Stimulated activated naive CD8-positive, alpha-beta T cell treated with anti-CD3 and anti-CD28 coated beads, Interleukin-15, Interleukin-2, amounts not matched to agents 100 ng/mL and 50 ng/mL, for 24 hours (primary cell): ENCODE data around the gene COPS7A.

ENCODE experiments used
- H3K27ac Mint-ChIP-seq: one replicate; pipeline ENCODE4 v1.8.0; 2021; ENCODE audit warnings: mild to moderate bottlenecking, mixed read lengths
- H3K27me3 Mint-ChIP-seq: one replicate; pipeline ENCODE4 v1.8.0; 2021; ENCODE audit warnings: mixed read lengths
- H3K36me3 Mint-ChIP-seq: one replicate; pipeline ENCODE4 v1.8.0; 2021; ENCODE audit warnings: low read depth, mixed read lengths
- H3K4me1 Mint-ChIP-seq: one replicate; pipeline ENCODE4 v1.8.0; 2021; ENCODE audit warnings: low read depth, mixed read lengths
- H3K4me3 Mint-ChIP-seq: one replicate; pipeline ENCODE4 v1.8.0; 2021; ENCODE audit warnings: mild to moderate bottlenecking, mixed read lengths
- H3K9me3 Mint-ChIP-seq: one replicate; pipeline ENCODE4 v1.8.0; 2021; ENCODE audit warnings: mixed read lengths

Gene COPS7A

DNA sequence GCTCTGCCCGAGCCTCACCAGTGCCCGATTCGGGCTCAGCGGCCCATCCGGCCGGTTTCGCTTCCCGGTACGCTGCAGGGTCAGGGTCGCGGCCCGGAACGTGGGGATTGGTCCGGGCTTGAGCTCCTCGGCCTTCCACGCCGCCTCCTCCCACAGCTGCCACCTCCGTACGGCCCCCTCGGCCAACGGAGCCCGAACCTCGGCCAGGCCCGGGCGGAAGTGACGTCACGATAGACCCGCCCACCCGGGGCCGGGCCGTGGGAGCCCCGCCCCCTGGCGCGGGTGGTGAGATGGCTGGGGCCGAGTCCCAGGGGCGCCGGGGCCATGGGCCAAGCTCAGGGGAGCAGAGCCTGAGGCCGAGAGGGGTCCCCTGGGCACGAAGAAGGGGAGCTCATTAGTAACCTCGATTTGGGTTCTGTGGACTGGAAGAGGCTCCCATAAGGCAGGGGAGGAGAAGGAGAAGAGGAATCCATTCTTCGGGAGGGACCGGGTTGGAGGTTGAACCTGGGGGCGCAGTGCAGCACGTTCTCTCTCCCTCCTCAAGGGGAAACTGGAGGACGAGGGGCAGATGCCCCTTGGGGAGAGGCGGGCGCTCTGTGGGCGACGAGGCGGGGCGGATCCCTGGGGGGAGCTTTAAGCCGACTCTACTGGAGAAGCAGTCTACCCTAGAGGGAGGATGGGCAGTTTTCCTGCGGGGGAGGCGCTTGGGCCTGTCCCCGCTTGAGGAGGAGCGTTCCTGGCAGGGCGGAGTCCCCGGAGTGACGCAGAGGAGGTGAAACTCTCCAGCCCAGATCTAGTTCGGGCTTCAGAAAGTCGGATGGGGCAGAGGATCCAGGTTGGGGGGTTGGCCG, 29.3 kb downstream of the COPS7A start, which contains the start of gene MLF2:
TSS of gene MLF2 (minus strand) at position 221 of the 851 bp plus-strand sequence. CDS start 807 bp downstream, outside the sequence.
- Mint-ChIP-seq H3K9me3 (no peaks in the 10 kb centered on the region), H3K4me1 (peaks cover 36% of the 10 kb centered on the region), H3K27me3 (peaks cover 10% of the 10 kb centered on the region), H3K4me3 (peak within 1 kb of the TSS; percentile 93), H3K36me3 (peaks cover 33% of the 10 kb centered on the region), H3K27ac (peak within 1 kb of the TSS; percentile 96)

DNA sequence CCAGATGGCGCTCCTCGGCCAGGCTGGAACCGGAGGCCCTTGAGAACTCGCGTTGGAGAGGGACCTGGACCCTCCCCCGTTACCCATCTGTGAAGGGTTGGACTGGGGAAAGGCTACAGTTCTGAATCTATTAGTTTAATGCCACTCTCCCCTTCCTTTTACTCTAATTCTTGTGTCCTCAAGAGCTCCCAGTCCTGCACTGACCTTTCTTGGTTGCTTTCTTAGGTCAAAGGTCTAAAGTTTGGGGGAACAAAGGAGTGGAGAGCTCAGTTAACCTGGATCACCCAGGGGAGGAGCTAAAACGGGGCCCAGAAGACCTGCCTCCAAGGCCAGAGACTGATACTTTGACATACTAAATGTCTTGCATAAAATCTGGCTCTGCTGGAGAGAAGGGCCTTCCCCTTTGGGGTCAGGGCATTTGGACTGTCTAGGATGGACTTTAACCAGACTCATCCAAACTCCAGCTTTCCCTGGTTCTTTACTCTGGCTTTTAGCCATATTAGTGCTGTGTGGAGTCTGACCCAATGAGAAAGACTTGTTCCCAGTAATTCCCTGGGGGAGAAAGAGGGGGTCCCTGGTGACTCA, 30.0 kb downstream of the COPS7A start:
- Mint-ChIP-seq H3K27ac (peak overlapping the region; percentile 96), H3K9me3 (no peaks in the 10 kb centered on the region), H3K4me3 (peak overlapping the region; percentile 93), H3K27me3 (peaks cover 15% of the 10 kb centered on the region), H3K4me1 (peaks cover 41% of the 10 kb centered on the region), H3K36me3 (peaks cover 27% of the 10 kb centered on the region)

GRCh38 chr12:6754411-6754810, 30.6 kb downstream of the COPS7A start:
- Mint-ChIP-seq H3K4me3 (no peak overlapping the region), H3K36me3 (peaks cover 23% of the 10 kb centered on the region), H3K27me3 (peaks cover 16% of the 10 kb centered on the region), H3K9me3 (no peaks in the 10 kb centered on the region), H3K27ac (no peak overlapping the region), H3K4me1 (peaks cover 41% of the 10 kb centered on the region)

GRCh38 chr12:6757028-6757690, 33.3 kb downstream of the COPS7A start:
- H3K27ac Mint-ChIP-seq, result no peak overlapping the region
- H3K36me3 Mint-ChIP-seq, result no peaks in the 10 kb centered on the region
- H3K9me3 Mint-ChIP-seq, result no peaks in the 10 kb centered on the region
- no peak overlapping the region for H3K4me3 Mint-ChIP-seq
- H3K27me3 Mint-ChIP-seq, result peaks cover 22% of the 10 kb centered on the region
- H3K4me1 Mint-ChIP-seq, result peaks cover 23% of the 10 kb centered on the region

DNA sequence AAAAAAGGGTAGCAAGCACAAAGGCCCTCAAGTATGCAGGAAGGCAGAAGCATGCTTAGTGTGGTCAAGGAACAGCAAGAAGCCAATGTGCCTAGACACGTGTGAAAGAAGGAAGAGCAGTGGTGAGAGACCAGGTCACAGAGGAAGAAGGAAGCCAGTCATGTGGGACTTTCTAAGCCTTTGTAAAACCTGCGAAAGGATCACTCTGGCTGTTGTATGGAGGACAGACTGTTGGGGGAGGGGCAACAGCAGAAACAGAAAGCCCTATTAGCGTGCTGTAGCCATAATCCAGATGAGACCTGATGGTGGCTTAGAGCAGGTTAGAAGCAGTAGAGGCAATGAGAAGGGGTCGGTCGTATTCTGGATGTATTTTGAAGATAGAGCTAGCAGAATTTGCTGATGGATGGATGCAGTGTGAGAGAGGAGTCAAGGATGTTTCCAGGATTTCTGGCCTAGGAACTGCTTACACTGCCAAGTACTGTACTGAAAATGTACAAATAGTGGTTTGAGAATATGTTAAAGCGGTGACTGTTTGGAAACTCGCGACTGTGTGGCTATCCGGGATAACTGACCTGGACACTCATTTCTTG, 34.8 kb downstream of the COPS7A start:
- Mint-ChIP-seq H3K4me1 (peaks cover 18% of the 10 kb centered on the region), H3K9me3 (no peaks in the 10 kb centered on the region), H3K27ac (no peak overlapping the region), H3K27me3 (peaks cover 31% of the 10 kb centered on the region), H3K4me3 (no peak overlapping the region), H3K36me3 (no peaks in the 10 kb centered on the region)

DNA sequence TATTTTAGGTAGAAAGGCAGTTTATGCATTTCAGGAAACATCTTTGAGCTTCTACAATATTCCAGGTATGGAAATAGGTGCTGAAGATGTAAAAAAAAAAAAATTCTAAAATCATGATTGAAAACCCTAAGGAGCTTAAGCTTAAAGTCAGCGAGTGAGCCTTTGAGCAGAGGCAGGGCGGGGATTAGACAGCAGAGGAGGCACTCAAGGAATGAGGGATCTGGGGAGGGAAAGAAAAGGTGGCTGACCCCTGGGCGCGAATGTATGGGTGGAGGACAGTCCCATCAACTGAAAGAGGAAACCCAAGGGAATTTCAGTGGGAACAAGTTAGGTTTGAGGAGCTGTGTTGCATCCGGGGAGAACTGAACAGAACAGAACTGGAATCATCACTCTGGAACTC, 35.9 kb downstream of the COPS7A start:
- peaks cover 16% of the 10 kb centered on the region for H3K4me1 Mint-ChIP-seq
- H3K4me3 Mint-ChIP-seq, result no peak overlapping the region
- H3K36me3 Mint-ChIP-seq, result no peaks in the 10 kb centered on the region
- peaks cover 39% of the 10 kb centered on the region for H3K27me3 Mint-ChIP-seq
- no peak overlapping the region for H3K27ac Mint-ChIP-seq
- H3K9me3 Mint-ChIP-seq, result no peaks in the 10 kb centered on the region

DNA sequence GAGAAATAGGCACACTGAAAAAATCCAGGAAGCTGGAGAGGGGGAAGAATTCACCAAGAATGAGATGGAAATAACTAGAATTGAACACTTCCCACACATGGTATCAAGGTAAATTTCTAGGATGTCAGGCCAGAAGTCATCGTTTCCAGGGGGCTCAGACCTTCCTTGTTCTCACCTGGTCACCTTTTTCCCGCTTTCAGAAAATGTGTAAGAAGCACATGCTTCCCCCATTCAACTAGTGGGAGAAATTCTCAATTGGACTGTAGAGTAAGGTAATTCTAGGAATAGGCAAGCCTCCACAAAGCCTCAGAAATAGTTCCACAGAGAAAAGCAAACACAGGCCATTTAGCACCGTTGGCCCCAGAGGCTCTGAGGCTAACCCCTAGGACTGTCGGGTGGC, 39.5 kb downstream of the COPS7A start:
- H3K27me3 Mint-ChIP-seq, result peaks cover 49% of the 10 kb centered on the region
- no peaks in the 10 kb centered on the region for H3K9me3 Mint-ChIP-seq
- no peak overlapping the region for H3K4me3 Mint-ChIP-seq
- peaks cover 3% of the 10 kb centered on the region for H3K36me3 Mint-ChIP-seq
- H3K27ac Mint-ChIP-seq, result no peak overlapping the region
- H3K4me1 Mint-ChIP-seq, result peaks cover 40% of the 10 kb centered on the region

- H3K4me3 Mint-ChIP-seq, result peak overlapping the region; percentile 41
- no peak overlapping the region for H3K27ac Mint-ChIP-seq
- H3K4me1 Mint-ChIP-seq, result peaks cover 42% of the 10 kb centered on the region
- H3K36me3 Mint-ChIP-seq, result peaks cover 3% of the 10 kb centered on the region
- no peaks in the 10 kb centered on the region for H3K9me3 Mint-ChIP-seq
- peaks cover 49% of the 10 kb centered on the region for H3K27me3 Mint-ChIP-seq
These were observed 40.4 kb downstream of the COPS7A start for GRCh38 chr12:6764011-6764828.

DNA sequence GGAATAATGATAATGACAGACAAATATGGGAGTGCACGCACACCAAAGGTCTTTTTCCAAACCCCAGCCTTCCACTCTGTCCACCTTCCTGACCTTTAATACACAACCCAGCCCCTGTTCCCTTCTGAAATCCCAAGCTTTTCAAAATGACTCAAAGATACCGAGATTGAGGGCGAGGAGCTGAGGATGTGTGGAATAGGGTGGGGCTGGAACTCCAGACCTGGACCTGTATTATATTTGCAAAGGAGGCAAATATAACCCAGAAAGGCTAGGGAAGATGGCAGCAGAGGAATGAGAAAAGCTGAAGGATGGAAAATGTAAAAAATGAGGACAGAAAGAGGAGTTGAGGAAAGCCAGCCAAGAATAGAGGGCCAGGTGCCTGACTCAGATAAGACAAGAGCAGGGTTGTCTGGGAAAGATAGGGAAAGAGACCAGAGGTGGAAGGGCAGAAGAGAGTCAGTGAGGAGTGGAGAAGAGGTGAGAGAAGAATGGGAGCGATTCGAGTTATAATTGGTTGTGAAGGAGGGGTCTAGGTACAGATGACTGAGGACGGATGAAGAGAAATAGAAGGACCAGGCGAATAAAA, 41.3 kb downstream of the COPS7A start:
- peak overlapping the region; percentile 69 for H3K4me3 Mint-ChIP-seq
- H3K9me3 Mint-ChIP-seq, result no peaks in the 10 kb centered on the region
- H3K4me1 Mint-ChIP-seq, result peaks cover 52% of the 10 kb centered on the region
- peaks cover 52% of the 10 kb centered on the region for H3K27me3 Mint-ChIP-seq
- no peak overlapping the region for H3K27ac Mint-ChIP-seq
- H3K36me3 Mint-ChIP-seq, result peaks cover 3% of the 10 kb centered on the region

- Mint-ChIP-seq H3K27ac (peak within 1 kb of the TSS; percentile 75), H3K4me3 (peak within 1 kb of the TSS; percentile 90), H3K9me3 (no peaks in the 10 kb centered on the region)
These were observed 42.1 kb downstream of the COPS7A start, which contains the start of gene PTMS for GRCh38 chr12:6765634-6766581. Gene PTMS (plus strand): TSS chr12:6766363. CDS start chr12:6766706, 343 bp downstream.

DNA sequence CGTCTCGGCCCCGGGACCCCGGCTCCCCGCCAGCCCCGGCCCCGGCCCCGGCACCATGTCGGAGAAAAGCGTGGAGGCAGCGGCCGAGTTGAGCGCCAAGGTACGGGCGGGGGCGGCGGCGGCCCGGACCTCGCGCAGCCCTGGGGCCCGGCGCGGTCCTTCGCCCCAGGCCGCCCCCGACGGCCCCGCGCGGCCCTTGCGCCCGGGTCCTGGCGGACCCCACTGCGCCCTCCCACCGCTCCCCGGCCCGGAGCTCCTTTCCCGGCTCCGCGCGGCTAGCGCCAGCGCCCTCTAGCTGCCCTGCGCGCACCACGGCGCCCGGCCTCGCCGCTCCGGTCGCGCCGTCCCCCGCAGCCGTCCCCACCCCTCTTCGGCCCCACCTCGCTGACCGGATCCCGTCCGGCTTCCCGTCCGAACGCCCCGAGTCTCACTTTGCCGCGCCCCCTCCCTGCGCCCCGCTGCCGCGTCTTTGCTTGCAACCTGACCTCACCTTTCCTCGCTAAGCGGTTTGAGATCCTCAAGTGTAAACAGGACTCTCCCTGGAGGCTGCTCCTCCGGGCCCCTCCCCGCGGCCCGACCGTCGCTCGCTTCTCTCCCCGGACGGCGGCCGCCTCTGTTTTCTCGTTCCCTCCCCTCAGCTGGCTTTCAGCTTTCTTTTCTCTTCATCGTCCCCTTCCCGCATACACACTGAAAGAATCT, 43.0 kb downstream of the COPS7A start:
- Mint-ChIP-seq H3K36me3 (peaks cover 9% of the 10 kb centered on the region), H3K9me3 (no peaks in the 10 kb centered on the region), H3K4me3 (peak overlapping the region; percentile 90), H3K27me3 (peaks cover 48% of the 10 kb centered on the region), H3K4me1 (peaks cover 64% of the 10 kb centered on the region), H3K27ac (peak overlapping the region; percentile 75)

More at GRCh38 chr12:6765634-6766581, 42.1 kb downstream of the COPS7A start, which contains the start of gene PTMS:
- H3K27me3 Mint-ChIP-seq, result peaks cover 52% of the 10 kb centered on the region
- H3K4me1 Mint-ChIP-seq, result peaks cover 55% of the 10 kb centered on the region
- H3K36me3 Mint-ChIP-seq, result peaks cover 3% of the 10 kb centered on the region
